ENCODE measurements around the gene ANKRD63. TPM values are rescaled to one million over a fixed set of nuclear protein-coding genes. Genes with fewer than 3 reads are reported as not detected.

Gene ANKRD63
- total RNA-seq, 6 experiments from 2014 or later = not detected

GRCh38 chr15:40246496-40247280 is 36.2 kb downstream of the ANKRD63 start:
- Mint-ChIP-seq H3K4me1 (ENCODE audit: low read depth) (peaks cover 27% of the 10 kb centered on the region), H3K36me3 (ENCODE audit: low read depth) (no peaks in the 10 kb centered on the region), H3K27me3 (ENCODE audit: insufficient read depth) (peaks cover 51% of the 10 kb centered on the region), H3K27ac (no peak overlapping the region), H3K4me3 (no peak overlapping the region), H3K9me3 (no peaks in the 10 kb centered on the region)
- TF ChIP-seq, protein P1, sequence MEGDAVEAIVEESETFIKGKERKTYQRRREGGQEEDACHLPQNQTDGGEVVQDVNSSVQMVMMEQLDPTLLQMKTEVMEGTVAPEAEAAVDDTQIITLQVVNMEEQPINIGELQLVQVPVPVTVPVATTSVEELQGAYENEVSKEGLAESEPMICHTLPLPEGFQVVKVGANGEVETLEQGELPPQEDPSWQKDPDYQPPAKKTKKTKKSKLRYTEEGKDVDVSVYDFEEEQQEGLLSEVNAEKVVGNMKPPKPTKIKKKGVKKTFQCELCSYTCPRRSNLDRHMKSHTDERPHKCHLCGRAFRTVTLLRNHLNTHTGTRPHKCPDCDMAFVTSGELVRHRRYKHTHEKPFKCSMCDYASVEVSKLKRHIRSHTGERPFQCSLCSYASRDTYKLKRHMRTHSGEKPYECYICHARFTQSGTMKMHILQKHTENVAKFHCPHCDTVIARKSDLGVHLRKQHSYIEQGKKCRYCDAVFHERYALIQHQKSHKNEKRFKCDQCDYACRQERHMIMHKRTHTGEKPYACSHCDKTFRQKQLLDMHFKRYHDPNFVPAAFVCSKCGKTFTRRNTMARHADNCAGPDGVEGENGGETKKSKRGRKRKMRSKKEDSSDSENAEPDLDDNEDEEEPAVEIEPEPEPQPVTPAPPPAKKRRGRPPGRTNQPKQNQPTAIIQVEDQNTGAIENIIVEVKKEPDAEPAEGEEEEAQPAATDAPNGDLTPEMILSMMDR (IDR thresholded peaks at IDR 0.05) = no peak
- DNase-seq = no peak

- Mint-ChIP-seq H3K9me3 (no peaks in the 10 kb centered on the region), H3K36me3 (ENCODE audit: low read depth) (no peaks in the 10 kb centered on the region), H3K27me3 (ENCODE audit: insufficient read depth) (peaks cover 43% of the 10 kb centered on the region), H3K4me3 (no peak overlapping the region), H3K27ac (no peak overlapping the region), H3K4me1 (ENCODE audit: low read depth) (peaks cover 27% of the 10 kb centered on the region)
- TF ChIP-seq, protein P1 (IDR thresholded peaks at IDR 0.05) = no peak
- no peak for DNase-seq
Measured at GRCh38 chr15:40245666-40246450, 37.0 kb downstream of the ANKRD63 start.

GRCh38 chr15:40244961-40245523 is 37.8 kb downstream of the ANKRD63 start:
- TF ChIP-seq, protein P1 (IDR thresholded peaks at IDR 0.05) = no peak
- Mint-ChIP-seq H3K4me3 (no peak overlapping the region), H3K27ac (no peak overlapping the region), H3K4me1 (ENCODE audit: low read depth) (peaks cover 24% of the 10 kb centered on the region), H3K27me3 (ENCODE audit: insufficient read depth) (peaks cover 38% of the 10 kb centered on the region), H3K9me3 (no peaks in the 10 kb centered on the region), H3K36me3 (ENCODE audit: low read depth) (no peaks in the 10 kb centered on the region)
- no peak for DNase-seq

DNA sequence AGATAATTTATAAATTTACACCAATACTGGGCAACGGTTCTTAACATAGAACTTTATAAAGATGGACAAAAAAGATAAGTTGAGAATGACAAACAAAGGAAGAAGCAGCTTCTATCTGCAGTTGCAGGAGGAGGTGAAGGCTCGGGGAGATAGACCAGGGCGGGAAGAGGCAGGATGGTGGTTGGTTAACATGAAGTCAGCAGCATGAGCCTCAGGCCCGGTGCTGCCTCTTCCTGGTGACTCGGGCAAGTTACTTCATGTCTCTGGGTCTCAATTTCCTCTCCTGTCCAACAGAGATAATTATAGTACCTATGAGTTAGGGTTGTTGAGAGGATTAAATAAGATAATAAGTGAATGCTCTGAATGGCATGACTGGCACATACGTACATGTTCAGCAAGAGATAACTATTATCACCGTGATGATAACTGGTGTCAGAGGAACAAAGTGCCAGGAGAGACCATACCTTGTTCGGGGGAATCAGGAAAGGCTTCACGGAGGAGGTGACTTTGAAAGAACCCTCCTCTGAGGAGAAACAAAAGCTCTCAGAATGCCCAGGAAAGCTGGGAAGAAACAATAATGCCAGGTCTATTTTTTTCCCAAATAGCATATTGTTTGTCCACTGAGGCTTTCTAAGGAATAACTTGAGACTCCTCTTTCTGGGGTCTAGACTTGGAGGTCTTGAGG is 39.6 kb downstream of the ANKRD63 start:
- no peak overlapping the region for H3K4me3 Mint-ChIP-seq
- H3K4me1 Mint-ChIP-seq (ENCODE audit: low read depth) = peaks cover 20% of the 10 kb centered on the region
- H3K9me3 Mint-ChIP-seq = no peaks in the 10 kb centered on the region
- no peak for DNase-seq
- TF ChIP-seq, protein P1 (IDR thresholded peaks at IDR 0.05) = no peak
- peaks cover 40% of the 10 kb centered on the region for H3K27me3 Mint-ChIP-seq (ENCODE audit: insufficient read depth)
- no peaks in the 10 kb centered on the region for H3K36me3 Mint-ChIP-seq (ENCODE audit: low read depth)
- H3K27ac Mint-ChIP-seq = no peak overlapping the region

DNA sequence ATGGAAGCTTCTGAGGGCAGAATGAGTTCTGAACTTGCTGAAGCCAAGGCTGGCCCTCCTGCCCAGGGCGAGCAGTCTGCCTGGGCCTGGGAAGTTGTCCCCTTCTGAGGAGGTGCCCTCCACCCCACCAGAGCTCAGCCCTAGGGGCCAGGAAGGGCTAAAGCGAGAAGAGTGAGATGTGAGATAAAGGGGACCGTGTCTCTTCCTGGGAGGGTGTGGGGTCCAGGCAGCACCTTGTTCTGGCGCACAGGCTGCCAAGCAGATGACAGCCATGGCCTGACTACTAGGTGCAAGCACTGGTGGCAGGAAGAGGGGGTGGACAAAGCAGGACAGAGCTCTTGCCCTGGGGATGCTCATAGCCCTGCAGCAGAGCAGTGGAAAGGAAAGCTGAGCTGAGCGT is 40.3 kb downstream of the ANKRD63 start:
- Mint-ChIP-seq H3K4me3 (no peak overlapping the region), H3K36me3 (ENCODE audit: low read depth) (no peaks in the 10 kb centered on the region), H3K4me1 (ENCODE audit: low read depth) (peaks cover 25% of the 10 kb centered on the region), H3K9me3 (no peaks in the 10 kb centered on the region), H3K27ac (no peak overlapping the region), H3K27me3 (ENCODE audit: insufficient read depth) (peaks cover 43% of the 10 kb centered on the region)
- TF ChIP-seq, protein P1 (IDR thresholded peaks at IDR 0.05) = no peak
- no peak for DNase-seq
